ENCODE measurements around the gene CAMKK2.
"Not testable (repeated sequence)": the region's sequence is repeated elsewhere in the genome, so short reads cannot be mapped to it uniquely, and the experiment has no call there.

CAMKK2 gene

GRCh38 chr12:121246893-121247557, 49.5 kb downstream of the CAMKK2 start:
- DNase-seq (ENCODE audit: low read depth, low spot score), result no peak

GRCh38 chr12:121245951-121246350, 50.6 kb downstream of the CAMKK2 start:
- DNase-seq (ENCODE audit: low read depth, low spot score), result no peak

GRCh38 chr12:121245031-121245430, 51.5 kb downstream of the CAMKK2 start:
- no peak for DNase-seq (ENCODE audit: low read depth, low spot score)

DNA sequence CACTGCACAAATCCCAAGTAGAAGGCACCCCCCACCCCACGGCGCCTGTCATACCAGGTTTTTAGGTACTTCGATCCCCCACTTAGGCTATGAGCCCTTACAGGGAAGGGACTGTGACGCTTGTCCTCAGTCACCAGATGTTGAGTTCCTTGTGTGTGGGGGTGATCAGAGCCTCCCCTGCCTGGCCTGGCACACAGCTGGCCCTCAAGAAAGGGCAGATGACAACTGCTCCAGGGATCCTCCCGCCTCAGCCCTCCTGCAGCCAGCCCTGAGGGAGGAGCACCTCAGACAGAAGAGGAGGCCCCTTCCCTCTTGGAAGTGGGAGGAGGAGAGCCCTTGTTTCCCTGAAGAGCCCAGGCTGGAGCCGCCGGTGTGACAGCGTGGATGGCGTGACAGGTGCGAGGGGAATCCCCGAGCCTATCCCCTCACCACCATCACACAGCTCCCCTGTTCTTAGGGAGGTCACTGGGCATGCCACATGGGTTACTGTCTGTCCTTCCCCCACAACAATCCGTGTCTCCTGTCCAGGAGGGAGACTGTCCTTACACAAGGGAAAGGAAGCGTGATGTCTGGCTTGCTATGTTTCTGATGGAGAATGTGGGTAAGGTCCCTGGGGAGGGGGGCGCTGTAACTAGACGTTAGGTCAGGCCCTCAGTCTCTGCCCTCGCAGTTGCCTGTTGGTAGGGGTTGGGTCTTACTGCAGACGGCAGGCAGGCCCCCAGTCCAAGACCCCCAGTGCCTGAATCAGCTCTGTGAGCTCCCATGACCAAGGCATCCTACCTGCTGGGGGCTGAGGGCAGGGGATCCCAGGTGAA, 55.1 kb downstream of the CAMKK2 start:
- no peak for DNase-seq (ENCODE audit: low read depth, low spot score)

DNA sequence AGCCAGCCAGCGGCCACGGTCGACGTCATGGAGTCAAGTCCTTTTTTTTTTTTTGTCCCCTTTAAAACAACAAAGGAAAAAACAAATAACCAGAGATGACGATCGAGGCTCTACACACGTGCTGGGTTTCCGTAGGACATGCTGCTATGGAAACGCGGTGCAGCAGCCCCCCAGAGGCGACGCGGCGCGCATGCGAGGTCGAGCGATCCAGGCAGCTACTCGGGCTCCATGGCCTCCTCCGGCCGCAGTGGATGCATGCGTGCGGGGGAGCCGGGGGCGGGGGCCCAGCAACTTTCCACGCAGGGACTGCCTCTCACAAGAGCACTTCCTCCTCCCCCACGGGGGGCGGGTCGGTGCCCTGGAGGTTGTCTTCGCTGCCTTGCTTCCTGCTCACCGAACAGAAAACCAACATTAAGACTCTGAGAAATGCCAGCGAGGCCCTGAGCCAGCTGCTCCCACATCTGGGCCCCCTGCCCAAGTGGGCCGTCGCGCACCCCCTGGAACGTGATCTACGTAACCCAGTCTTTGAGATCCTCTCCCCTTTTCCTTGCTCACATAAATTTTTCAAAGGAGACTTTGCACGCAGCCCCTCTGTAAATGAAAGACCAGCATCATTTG, 55.9 kb downstream of the CAMKK2 start:
- peak; percentile 72 for DNase-seq (ENCODE audit: low read depth, low spot score)

- no peak for DNase-seq (ENCODE audit: low read depth, low spot score)
Measured at GRCh38 chr12:121240062-121240420, 56.5 kb downstream of the CAMKK2 start.

- DNase-seq (ENCODE audit: low read depth, low spot score), result no peak
Measured at GRCh38 chr12:121239351-121240061, 57.0 kb downstream of the CAMKK2 start.

DNA sequence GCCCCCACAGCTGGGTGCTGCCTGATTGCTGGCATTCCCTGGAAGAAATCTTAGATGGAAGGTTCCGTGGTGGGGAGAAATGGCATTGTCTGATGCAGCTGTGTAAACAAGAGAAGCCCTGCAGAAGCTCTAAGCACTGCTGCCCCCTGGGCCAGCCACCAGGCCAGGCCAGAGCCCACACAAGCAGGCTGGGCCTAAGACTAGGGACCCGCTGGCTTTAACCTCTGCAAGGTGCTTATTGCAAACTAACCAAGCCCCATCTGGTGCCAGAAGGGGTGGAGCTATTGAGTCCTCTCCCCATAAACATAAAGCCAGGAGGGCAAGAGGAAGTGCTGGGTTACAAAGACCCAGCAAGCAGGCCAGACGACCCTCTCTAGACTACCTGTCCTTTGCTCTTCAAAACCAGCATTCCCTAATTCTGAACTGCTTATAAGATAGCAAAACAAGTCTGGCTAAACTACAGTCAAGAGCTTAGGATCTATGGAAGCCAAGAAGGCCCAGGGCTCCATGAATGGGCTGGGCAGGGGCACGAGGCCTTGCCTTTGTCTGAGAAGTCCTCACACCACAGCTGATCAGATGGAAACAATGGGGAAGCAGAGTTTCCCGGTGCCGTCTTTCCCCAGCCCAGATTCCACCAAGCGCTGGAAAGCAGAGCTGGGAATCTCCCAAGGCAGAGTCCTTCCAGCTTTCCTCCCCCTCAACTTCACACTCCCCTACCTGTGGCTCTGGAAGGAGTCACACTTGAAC, 57.7 kb downstream of the CAMKK2 start:
- DNase-seq (ENCODE audit: low read depth, low spot score), result no peak

DNA sequence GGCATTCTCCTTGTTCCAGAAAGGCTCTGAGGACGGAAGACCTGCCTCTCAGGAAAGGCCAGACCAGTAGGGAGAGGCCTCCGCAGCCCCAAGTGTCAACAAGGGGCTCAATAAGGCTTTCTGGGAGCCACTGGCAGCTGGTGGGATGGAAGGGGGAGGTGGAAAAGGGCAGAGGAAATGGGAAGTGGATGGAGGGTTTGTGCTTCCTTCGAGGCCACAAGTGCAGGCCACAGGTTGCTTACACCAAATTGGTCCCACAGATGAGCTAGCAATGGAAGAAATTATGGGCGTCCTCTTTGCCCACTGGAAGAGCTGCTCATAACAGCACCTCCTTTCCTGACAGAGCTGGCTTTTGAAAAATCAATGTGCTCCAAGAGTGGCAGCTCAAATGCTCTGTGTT, 58.4 kb downstream of the CAMKK2 start:
- no peak for DNase-seq (ENCODE audit: low read depth, low spot score)

GRCh38 chr12:121237415-121237814, 59.1 kb downstream of the CAMKK2 start:
- DNase-seq (ENCODE audit: low read depth, low spot score), result no peak

- no peak for DNase-seq (ENCODE audit: low read depth, low spot score)
Measured at GRCh38 chr12:121236776-121237175, 59.7 kb downstream of the CAMKK2 start.

- no peak for DNase-seq (ENCODE audit: low read depth, low spot score)
Measured at GRCh38 chr12:121233628-121234020, 62.9 kb downstream of the CAMKK2 start.

GRCh38 chr12:121232977-121233627, 63.4 kb downstream of the CAMKK2 start:
- DNase-seq (ENCODE audit: low read depth, low spot score), result no peak

DNA sequence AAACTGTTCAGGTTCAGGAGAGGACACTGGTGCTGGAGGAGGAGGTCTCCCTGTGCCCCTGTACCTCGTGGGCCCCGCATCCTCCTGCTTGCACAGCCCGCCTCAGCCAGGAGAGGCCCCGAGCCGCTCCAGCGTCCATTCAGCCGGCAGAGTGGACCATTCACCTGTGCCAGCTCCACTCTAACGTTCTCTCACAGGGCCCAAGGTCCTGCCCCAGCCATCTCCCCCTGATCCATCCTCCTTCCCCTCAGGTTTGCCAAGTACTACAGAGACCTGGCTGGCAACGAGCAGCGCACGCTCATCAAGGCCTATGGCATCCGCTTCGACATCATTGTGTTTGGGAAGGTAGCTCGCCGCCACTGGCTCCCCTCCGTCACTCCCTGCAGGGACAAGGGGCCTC, 64.3 kb downstream of the CAMKK2 start:
- no peak for DNase-seq (ENCODE audit: low read depth, low spot score)

GRCh38 chr12:121230538-121230907, 66.0 kb downstream of the CAMKK2 start:
- DNase-seq (ENCODE audit: low read depth, low spot score), result no peak

- not testable (repeated sequence) for DNase-seq (ENCODE audit: low read depth, low spot score)
Measured at GRCh38 chr12:121229826-121230537, 66.5 kb downstream of the CAMKK2 start.

DNA sequence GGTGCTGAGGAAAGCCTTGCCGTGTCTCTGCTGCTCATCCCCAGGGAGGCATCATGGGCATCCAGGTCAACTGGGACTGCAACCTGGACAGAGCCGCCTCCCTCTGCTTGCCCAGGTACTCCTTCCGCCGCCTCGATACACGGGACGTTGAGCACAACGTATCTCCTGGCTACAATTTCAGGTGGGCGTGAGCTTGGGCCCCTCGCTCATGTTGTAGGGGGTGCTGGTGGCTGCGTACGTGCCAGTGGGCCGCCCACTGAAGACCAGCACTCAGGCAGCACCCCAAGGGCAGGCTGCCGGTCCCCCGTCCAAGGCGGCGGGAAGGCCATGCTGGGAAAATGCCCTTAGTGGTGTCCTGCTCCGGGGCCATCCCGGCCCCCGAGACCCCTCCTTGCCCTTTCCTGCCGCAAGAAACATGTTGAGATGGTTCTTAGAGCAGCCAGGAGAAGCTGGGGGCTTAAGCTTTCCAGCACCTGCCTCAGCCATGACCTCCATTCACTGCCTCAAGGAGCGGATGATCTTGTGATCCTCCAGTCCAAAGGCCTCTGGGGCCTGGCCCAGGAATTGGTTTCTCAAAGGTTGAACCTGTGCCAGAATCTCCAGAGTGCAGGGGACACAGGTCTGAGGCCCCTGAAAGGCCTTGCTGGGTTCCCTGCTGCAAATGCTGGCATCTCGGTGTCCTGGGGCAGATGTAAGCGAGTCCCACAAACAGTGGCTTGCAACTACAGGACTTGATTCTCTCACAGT, 67.4 kb downstream of the CAMKK2 start:
- no peak for DNase-seq (ENCODE audit: low read depth, low spot score)

- no peak for DNase-seq (ENCODE audit: low read depth, low spot score)
Measured at GRCh38 chr12:121227294-121227693, 69.2 kb downstream of the CAMKK2 start.

- DNase-seq (ENCODE audit: low read depth, low spot score), result not testable (repeated sequence)
Measured at GRCh38 chr12:121226871-121227270, 69.6 kb downstream of the CAMKK2 start.

GRCh38 chr12:121226399-121226798, 70.1 kb downstream of the CAMKK2 start:
- DNase-seq (ENCODE audit: low read depth, low spot score), result no peak
